Small intestine (tissue), 7 donors: Measurements from ENCODE around the gene C1orf115. TPM values are rescaled to one million over a fixed set of nuclear protein-coding genes. Genes with fewer than 3 reads are reported as not detected.
"Not testable (repeated sequence)": the region's sequence is repeated elsewhere in the genome, so short reads cannot be mapped to it uniquely, and the experiment has no call there.

Experiments used
- DNase-seq, 2 donors: peaks; one replicate each; pipeline versions ENCODE4 v3.0.0 to v3.0.0-alpha.2; 2013
- FAIRE-seq: peaks from 2 replicates; lab custom pipeline; 2012; peaks lifted over from hg19 to GRCh38; lab: Jason Lieb, UNC
- H3K27ac ChIP-seq, 3 donors: one replicate each; pipeline ENCODE4 v1.5.1; 2013; ENCODE audit warnings: low read length in 2 of 3, mild to moderate bottlenecking in 2 of 3, control low read depth in 1 of 3, inconsistent platforms in 1 of 3, low read depth in 1 of 3, moderate library complexity in 1 of 3
- H3K27me3 ChIP-seq, 3 donors: one replicate each; pipeline ENCODE4 v1.6.1; 2013; ENCODE audit warnings: low read length in 3 of 3, inconsistent platforms in 1 of 3; ENCODE audit not compliant: control insufficient read depth in 3 of 3, insufficient read depth in 3 of 3
- H3K36me3 ChIP-seq, 3 donors: one replicate each; pipeline ENCODE4 v1.6.1; 2013; ENCODE audit warnings: low read length in 3 of 3, inconsistent platforms in 1 of 3, low read depth in 1 of 3, mild to moderate bottlenecking in 1 of 3, moderate library complexity in 1 of 3; ENCODE audit not compliant: control insufficient read depth in 3 of 3, insufficient read depth in 2 of 3
- H3K4me1 ChIP-seq, 3 donors: one replicate each; pipeline ENCODE4 v1.6.1; 2013; ENCODE audit warnings: low read length in 2 of 3, inconsistent platforms in 1 of 3, low read depth in 1 of 3, mild to moderate bottlenecking in 1 of 3, moderate library complexity in 1 of 3; ENCODE audit not compliant: control insufficient read depth in 3 of 3, insufficient read depth in 2 of 3
- H3K4me3 ChIP-seq, 3 donors: one replicate each; pipeline ENCODE4 v1.5.1; 2013; ENCODE audit warnings: low read length in 3 of 3, control low read depth in 1 of 3, inconsistent platforms in 1 of 3, low read depth in 1 of 3, mild to moderate bottlenecking in 1 of 3, moderate library complexity in 1 of 3
- H3K9me3 ChIP-seq, 2 donors: one replicate each; pipeline ENCODE4 v1.6.1; 2013; ENCODE audit warnings: low read depth in 1 of 2, low read length in 1 of 2; ENCODE audit not compliant: control insufficient read depth in 2 of 2, insufficient read depth in 1 of 2
- WGBS, 3 donors: extraction: QIAGEN DNeasy Blood & Tissue Kit; methylation state at CpG; one replicate each; pipeline ENCODE4 v1.1.7; 2013; 5-methylcytosine and 5-hydroxymethylcytosine counted together
- polyA plus RNA-seq, 4 donors: library from polyadenylated mRNA; stranded (reverse) in 3 of 4; unstranded in 1 of 4; fragments of 200-250 nt in 3 of 4; fragments of 120-200 nt in 1 of 4; gene quantifications; one replicate each; pipeline versions ENCODE4 v1.2.1 to v1.2.3, GENCODE V29; 2013
- donor health status: healthy with polysubstance abuse.
- donor health status: control.
- donor health status: control.
- donor health status: Bipolar disorder and iron deficiency.
- donor health status: healthy.

C1orf115 gene
- polyA plus RNA-seq, 4 donors, result 60.5 to 456 (median 232) TPM

DNA sequence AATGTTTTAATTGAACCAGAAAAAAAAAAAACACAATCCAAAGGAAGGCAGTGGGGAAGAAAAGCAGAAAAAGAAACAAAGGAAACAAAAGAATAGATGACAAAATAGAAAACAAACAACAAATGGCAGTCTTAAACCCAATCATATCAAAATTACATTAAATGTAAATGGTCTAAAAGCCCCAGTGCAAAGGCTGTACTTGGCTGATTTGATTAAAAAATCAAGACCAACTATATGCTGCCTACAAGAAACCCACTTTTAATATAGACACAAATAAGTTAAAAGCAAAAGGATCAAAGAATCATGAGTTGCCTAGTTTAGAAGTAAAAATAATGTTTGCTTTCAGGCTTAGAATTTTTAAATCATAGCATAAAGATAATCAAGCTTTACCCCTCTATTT is 19.8 kb upstream of the C1orf115 start:
- peaks cover 0 to 4% (median 0%) of the 10 kb centered on the region in 3 donors for H3K4me1 ChIP-seq
- H3K27ac ChIP-seq, result no peak overlapping the region
- DNase-seq, result no peak
- FAIRE-seq, result no peak
- no peak overlapping the region for H3K4me3 ChIP-seq
- H3K9me3 ChIP-seq, result no peaks in the 10 kb centered on the region
- peaks cover 0 to 2% (median 0%) of the 10 kb centered on the region in 3 donors for H3K27me3 ChIP-seq
- no peaks in the 10 kb centered on the region for H3K36me3 ChIP-seq

DNA sequence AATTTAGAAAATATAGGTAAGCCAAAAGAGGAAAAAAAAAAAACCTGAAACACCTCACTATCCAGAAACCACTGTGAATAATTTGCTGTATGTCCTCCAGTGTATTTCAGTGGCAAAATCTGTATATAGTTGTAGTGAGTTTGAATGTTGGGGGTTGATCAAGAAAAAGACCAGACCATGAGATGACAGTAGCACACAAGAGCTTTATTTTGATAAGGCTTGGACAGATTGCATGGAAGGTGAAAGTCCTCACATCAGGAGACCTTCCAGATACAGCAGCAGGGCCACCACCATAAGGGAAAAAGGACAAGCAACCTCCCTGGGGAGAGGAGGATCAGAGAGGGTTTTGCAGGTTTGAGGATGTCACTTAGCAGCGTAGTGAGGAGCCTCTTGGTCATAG is 16.2 kb upstream of the C1orf115 start:
- no peak overlapping the region for H3K27ac ChIP-seq
- no peak for FAIRE-seq

DNA sequence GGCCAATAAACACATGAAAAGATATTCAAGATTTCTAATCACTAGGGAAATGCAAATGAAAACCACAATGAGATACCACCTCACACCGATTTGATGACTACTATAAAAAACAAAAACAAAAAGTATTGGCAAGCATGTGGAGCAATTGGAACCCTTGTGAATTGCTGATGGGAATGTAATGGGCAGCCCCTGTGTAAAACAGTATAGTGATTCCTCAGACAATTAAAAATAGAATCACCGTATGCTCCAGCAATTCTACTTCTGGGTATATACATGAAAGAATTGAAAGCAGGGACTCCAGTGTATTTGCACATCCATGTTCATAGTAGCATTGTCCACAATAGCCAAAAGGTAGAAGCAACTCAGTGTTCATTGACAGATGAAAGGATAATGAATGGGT is 12.9 kb upstream of the C1orf115 start:
- FAIRE-seq (no peak), DNase-seq (no peak)
- H3K27me3 ChIP-seq, result no peaks in the 10 kb centered on the region
- no peak overlapping the region for H3K4me3 ChIP-seq
- 75 to 82% (median 76%) methylated on average over 2 of the region's 2 CpGs for WGBS, 3 donors
- no peaks in the 10 kb centered on the region for H3K36me3 ChIP-seq
- peaks cover 0 to 7% (median 3%) of the 10 kb centered on the region in 3 donors for H3K4me1 ChIP-seq
- no peak overlapping the region for H3K27ac ChIP-seq
- H3K9me3 ChIP-seq, result no peaks in the 10 kb centered on the region

More for the DNA sequence above, 16.2 kb upstream of the C1orf115 start:
- Histone ChIP-seq H3K36me3 (no peaks in the 10 kb centered on the region), H3K4me1 (peaks cover 0 to 4% (median 0%) of the 10 kb centered on the region in 3 donors), H3K9me3 (no peaks in the 10 kb centered on the region), H3K4me3 (no peak overlapping the region), H3K27me3 (peaks cover 0 to 2% (median 0%) of the 10 kb centered on the region in 3 donors)
- no peak for DNase-seq
- WGBS, 3 donors, result 79 to 92% (median 82%) methylated on average over 1 of the region's 1 CpG

DNA sequence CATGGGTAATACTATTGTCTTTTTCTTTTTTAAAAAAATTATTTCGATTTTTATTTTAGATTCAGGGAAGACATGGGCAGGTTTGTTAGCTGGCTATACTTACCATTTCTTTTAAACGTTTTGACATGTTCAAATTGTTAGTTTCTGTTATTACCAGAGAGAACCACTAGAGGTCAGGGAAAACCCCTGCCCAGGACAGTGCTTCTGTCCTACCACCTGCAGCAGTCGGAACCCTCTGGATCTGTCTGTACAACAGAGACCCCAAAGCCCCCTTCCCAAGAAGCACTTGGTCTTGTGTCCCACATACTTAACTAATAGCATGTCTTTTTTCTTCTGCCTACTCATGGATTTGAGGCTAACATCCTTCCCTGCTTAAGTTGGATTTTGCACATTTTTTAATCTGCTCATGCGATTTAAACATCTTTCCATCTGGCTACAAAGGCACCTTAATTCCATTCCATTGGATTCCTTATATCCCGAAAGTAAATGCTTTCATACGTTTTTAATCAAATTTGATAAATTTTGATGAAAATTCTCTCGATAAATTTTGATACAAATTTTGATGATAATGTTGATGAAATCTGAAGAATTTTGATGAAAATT is 10.0 kb upstream of the C1orf115 start:
- H3K27ac ChIP-seq, result no peak overlapping the region
- H3K9me3 ChIP-seq, result no peaks in the 10 kb centered on the region
- FAIRE-seq (no peak), DNase-seq (peak; percentile 64 to 68)
- peaks cover 0 to 3% (median 3%) of the 10 kb centered on the region in 3 donors for H3K4me1 ChIP-seq
- no peaks in the 10 kb centered on the region for H3K36me3 ChIP-seq
- no peaks in the 10 kb centered on the region for H3K27me3 ChIP-seq
- H3K4me3 ChIP-seq, result no peak overlapping the region
- 20 to 35% (median 27%) methylated on average over 7 of the region's 7 CpGs for WGBS, 3 donors

DNA sequence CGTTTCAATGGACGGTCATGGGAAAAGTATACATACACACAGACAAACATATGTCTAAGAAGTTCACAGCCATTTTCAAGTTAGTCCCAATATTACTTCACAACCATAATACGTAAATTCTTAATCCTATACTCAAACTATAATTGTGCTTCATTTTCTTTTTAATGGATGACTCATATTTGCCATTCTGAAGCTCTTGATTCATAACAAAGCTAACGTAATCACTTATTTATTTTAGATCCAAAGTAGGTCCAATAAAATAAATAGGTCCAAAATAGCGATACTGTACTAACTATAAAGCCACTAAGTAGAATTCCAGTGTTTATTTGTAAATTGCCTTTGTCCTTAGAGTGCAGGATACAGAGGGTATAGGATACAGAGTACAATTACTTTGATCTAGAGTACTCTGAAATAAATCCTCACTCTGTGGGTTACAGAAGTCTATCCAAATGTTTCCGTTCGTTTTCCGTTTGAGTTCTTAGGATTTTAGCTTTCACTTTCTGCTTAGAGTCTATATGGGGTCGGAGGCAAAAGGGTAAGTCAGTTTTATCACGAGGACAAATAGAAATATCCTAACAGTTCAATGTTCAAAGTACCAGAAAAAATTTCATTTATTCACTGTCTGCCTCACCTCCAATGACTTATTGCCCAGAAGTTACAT is 8.8 kb upstream of the C1orf115 start:
- Histone ChIP-seq H3K4me1 (peaks cover 0 to 3% (median 3%) of the 10 kb centered on the region in 3 donors), H3K4me3 (no peak overlapping the region), H3K27ac (no peak overlapping the region), H3K27me3 (no peaks in the 10 kb centered on the region), H3K36me3 (no peaks in the 10 kb centered on the region), H3K9me3 (no peaks in the 10 kb centered on the region)
- 21 to 43% (median 30%) methylated on average over 10 of the region's 10 CpGs for WGBS, 3 donors
- DNase-seq (peak; percentile 36 to 67), FAIRE-seq (no peak)

DNA sequence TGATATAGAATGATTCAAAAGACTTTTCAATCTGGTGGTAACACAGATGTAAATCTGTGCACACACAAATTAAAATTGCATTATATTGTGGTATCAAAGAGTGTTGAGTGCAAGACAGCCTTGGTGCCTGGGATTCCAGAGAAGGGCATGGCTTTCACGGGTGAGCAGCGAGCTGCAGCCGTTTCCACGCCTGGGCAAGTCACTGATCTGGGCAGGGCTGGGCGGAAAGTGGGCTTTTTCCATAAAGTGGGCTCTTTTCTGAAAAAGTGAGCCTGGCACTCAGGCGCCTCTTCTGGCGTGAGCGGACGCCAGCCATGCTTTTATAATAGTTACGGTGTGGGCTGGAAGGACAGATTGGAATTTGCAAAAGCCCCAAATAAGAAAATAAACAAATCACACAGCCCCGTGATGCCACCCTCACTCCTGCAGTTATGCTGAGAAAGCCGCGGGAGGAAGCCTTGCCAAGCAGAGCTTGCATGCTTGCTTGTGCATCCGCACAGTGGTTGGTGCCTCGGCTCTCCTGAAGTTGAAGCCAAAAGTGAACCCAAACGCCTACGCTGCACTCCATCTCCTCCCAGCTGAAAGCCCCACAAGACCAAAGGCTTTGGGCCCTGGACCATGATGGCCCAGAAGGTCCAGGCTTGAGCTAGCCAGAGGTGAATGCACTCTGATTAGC is 7.1 kb upstream of the C1orf115 start:
- Histone ChIP-seq H3K27ac (no peak overlapping the region), H3K9me3 (no peaks in the 10 kb centered on the region), H3K27me3 (no peaks in the 10 kb centered on the region), H3K36me3 (no peaks in the 10 kb centered on the region), H3K4me1 (peaks cover 0 to 3% (median 3%) of the 10 kb centered on the region in 3 donors), H3K4me3 (no peak overlapping the region)
- FAIRE-seq (no peak), DNase-seq (no peak)
- 90 to 91% (median 91%) methylated on average over 17 of the region's 17 CpGs for WGBS, 3 donors

DNA sequence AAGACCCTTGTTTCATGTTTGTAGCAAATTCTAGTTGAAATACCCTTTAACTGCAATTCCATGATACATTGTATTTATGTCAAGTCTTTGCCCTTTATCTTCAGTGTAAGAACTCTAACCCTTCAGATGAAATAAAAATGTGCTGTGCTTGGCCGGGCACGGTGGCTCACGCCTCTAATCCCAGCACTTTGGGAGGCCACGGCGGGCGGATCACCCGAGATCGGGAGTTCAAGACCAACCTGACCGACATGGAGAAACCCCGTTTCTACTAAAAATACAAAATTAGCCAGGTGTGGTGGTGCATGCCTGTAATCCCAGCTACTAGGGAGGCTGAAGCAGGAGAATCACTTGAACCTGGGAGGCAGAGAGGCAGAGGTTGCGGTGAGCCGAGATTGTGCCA is 6.4 kb upstream of the C1orf115 start:
- not testable (repeated sequence) for H3K27me3 ChIP-seq, H3K9me3 ChIP-seq, H3K4me1 ChIP-seq, H3K36me3 ChIP-seq, FAIRE-seq, DNase-seq, H3K4me3 ChIP-seq, H3K27ac ChIP-seq
- WGBS, 3 donors, result 91 to 96% (median 96%) methylated on average over 12 of the region's 12 CpGs

DNA sequence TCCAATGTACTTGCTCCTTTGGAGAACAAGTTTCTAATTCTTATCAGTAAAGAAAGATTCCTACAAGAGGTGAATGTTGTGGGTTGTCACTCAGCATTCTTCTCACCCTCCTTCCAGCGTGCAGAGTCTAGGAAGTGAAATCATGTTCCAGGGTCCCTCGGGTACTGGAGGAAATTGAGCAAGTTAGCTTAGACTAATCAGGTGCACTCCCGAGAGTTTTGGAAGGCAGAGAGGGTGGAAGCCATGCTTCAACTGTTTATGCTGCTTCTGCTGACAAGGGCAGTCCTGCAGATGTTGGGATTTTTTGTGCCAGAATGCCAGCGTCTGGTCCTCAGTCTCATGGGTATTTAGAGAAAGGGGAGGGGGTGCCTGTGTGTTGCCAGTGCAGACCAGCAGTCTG is 5.3 kb upstream of the C1orf115 start:
- Histone ChIP-seq H3K9me3 (no peaks in the 10 kb centered on the region), H3K4me3 (no peak overlapping the region), H3K4me1 (peaks cover 0 to 3% (median 3%) of the 10 kb centered on the region in 3 donors), H3K36me3 (no peaks in the 10 kb centered on the region), H3K27me3 (no peaks in the 10 kb centered on the region), H3K27ac (no peak overlapping the region)
- DNase-seq (no peak), FAIRE-seq (no peak)
- 52 to 69% (median 56%) methylated on average over 4 of the region's 4 CpGs for WGBS, 3 donors
